Ishikawa (cell line): ENCODE results near the gene FBLN1.

ENCODE experiments used
- CEBPB ChIP-seq: IDR thresholded peaks from 2 replicates; pipeline ENCODE4 v1.6.1; 2012
- CREB1 ChIP-seq: IDR thresholded peaks from 2 replicates; pipeline ENCODE4 v1.6.1; 2012; ENCODE audit warnings: low read depth
- EGR1 ChIP-seq: IDR thresholded peaks from 2 replicates; pipeline ENCODE4 v1.6.1; 2012
- EP300 ChIP-seq: IDR thresholded peaks from 2 replicates; pipeline ENCODE4 v1.6.1; 2012; ENCODE audit warnings: borderline replicate concordance
- FOXM1 ChIP-seq: IDR thresholded peaks from 2 replicates; pipeline ENCODE4 v1.6.1; 2012; ENCODE audit warnings: low read depth, borderline replicate concordance
- MAX ChIP-seq: IDR thresholded peaks from 2 replicates; pipeline ENCODE4 v1.6.1; 2012
- NFIC ChIP-seq: IDR thresholded peaks from 2 replicates; pipeline ENCODE4 v1.6.1; 2012
- RAD21 ChIP-seq: IDR thresholded peaks from 2 replicates; pipeline ENCODE4 v1.6.1; 2012; ENCODE audit warnings: low read depth
- TAF1 ChIP-seq: IDR thresholded peaks from 2 replicates; pipeline ENCODE4 v1.6.1; 2012; ENCODE audit warnings: low read depth, mild to moderate bottlenecking
- TCF12 ChIP-seq: IDR thresholded peaks from 2 replicates; pipeline ENCODE4 v1.6.1; 2012; ENCODE audit warnings: low read depth
- YY1 ChIP-seq: IDR thresholded peaks from 2 replicates; pipeline ENCODE4 v1.6.1; 2012; ENCODE audit warnings: low read depth
- ZBTB7A ChIP-seq: IDR thresholded peaks from 2 replicates; pipeline ENCODE4 v1.6.1; 2012; ENCODE audit warnings: low read depth
- TF ChIP-seq, protein P1 (sequence below): IDR thresholded peaks from 2 replicates; pipeline ENCODE4 v1.6.1; 2012; ENCODE audit warnings: low read depth, mild to moderate bottlenecking
- TF ChIP-seq, protein P2 (sequence below): IDR thresholded peaks from 2 replicates; pipeline ENCODE4 v1.6.1; 2012

DNA sequence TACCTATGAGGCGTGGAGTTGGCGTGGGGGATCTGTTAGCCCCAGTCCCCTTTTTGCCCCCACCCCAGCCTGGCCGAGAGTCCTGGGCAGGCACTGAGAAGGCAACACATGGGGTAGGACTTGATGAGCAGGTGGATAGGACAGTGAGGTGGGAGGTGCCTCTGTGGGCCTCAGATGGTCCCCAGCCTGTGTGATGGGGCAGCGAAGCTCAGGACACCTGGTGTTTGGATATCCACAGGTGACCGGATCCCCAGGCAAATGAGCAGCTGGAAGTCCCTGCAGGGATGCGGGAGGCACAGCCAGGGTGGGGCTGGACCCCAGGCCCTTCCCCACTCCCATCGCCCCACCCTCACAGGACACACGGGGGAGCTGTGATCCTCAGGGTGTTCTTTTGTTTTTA is 9.7 kb downstream of the FBLN1 start:
- no peak for TF ChIP-seq YY1
- no peak for TF ChIP-seq NFIC
- no peak for TF ChIP-seq CREB1
- TF ChIP-seq EGR1 = no peak
- no peak for TF ChIP-seq TAF1
- TF ChIP-seq FOXM1 = no peak
- TF ChIP-seq CEBPB = no peak
- TF ChIP-seq, protein P1, sequence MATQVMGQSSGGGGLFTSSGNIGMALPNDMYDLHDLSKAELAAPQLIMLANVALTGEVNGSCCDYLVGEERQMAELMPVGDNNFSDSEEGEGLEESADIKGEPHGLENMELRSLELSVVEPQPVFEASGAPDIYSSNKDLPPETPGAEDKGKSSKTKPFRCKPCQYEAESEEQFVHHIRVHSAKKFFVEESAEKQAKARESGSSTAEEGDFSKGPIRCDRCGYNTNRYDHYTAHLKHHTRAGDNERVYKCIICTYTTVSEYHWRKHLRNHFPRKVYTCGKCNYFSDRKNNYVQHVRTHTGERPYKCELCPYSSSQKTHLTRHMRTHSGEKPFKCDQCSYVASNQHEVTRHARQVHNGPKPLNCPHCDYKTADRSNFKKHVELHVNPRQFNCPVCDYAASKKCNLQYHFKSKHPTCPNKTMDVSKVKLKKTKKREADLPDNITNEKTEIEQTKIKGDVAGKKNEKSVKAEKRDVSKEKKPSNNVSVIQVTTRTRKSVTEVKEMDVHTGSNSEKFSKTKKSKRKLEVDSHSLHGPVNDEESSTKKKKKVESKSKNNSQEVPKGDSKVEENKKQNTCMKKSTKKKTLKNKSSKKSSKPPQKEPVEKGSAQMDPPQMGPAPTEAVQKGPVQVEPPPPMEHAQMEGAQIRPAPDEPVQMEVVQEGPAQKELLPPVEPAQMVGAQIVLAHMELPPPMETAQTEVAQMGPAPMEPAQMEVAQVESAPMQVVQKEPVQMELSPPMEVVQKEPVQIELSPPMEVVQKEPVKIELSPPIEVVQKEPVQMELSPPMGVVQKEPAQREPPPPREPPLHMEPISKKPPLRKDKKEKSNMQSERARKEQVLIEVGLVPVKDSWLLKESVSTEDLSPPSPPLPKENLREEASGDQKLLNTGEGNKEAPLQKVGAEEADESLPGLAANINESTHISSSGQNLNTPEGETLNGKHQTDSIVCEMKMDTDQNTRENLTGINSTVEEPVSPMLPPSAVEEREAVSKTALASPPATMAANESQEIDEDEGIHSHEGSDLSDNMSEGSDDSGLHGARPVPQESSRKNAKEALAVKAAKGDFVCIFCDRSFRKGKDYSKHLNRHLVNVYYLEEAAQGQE = no peak
- no peak; the same call in 1 of the 2 replicates for TF ChIP-seq EP300
- TF ChIP-seq RAD21 = no peak
- TF ChIP-seq, protein P2, sequence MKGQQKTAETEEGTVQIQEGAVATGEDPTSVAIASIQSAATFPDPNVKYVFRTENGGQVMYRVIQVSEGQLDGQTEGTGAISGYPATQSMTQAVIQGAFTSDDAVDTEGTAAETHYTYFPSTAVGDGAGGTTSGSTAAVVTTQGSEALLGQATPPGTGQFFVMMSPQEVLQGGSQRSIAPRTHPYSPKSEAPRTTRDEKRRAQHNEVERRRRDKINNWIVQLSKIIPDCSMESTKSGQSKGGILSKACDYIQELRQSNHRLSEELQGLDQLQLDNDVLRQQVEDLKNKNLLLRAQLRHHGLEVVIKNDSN = no peak
- TF ChIP-seq MAX = no peak
- TF ChIP-seq ZBTB7A = no peak
- no peak for TF ChIP-seq TCF12
